SK-N-SH (cell line): ENCODE data around the gene CDH13. TPM values are rescaled to one million over a fixed set of nuclear protein-coding genes. Genes with fewer than 3 reads are reported as not detected.

Source experiments
- CTCF ChIA-PET: fragments of 300-600, 350-600 bp; formaldehyde crosslinking; extraction: SDS; loops from one replicate; lab custom pipeline; 2021; lab: Yijun Ruan, JAX
- POLR2A ChIA-PET: fragments of 350-600 bp; sonication (Branson Sonifier 250); formaldehyde crosslinking; extraction: SDS; loops from one replicate; lab custom pipeline; 2020; ENCODE audit warnings: antibody characterized with exemption, inconsistent platforms; lab: Yijun Ruan, JAX
- DNase-seq: peaks from one replicate; pipeline ENCODE4 v3.0.0; 2012
- H2AFZ ChIP-seq: fragments of 200-600 bp; sonication (generic); 2 replicates; pipeline ENCODE4 v1.8.1; 2016; ENCODE audit warnings: antibody characterized with exemption, mild to moderate bottlenecking, low read depth
- H3F3A ChIP-seq: fragments of 200-600 bp; sonication (generic); replicated peaks from 2 replicates; pipeline ENCODE3; 2016; ENCODE audit warnings: antibody characterized with exemption, mild to moderate bottlenecking; ENCODE audit not compliant: insufficient read depth
- H3K27ac ChIP-seq, 2 experiments: fragments of 200-500 bp in 1 of 2; fragments of 200-600 bp in 1 of 2; sonication (Bioruptor generic) in 1 of 2; sonication (generic), shearing (Covaris generic) in 1 of 2; 2 replicates each; pipeline versions ENCODE4 v1.5.1 to v1.6.1; 2014 to 2016; ENCODE audit warnings: low read depth in 2 of 2, inconsistent platforms in 1 of 2, low read length in 1 of 2, mild to moderate bottlenecking in 1 of 2, mixed read lengths in 1 of 2
- H3K27me3 ChIP-seq: fragments of 200-600 bp; sonication (generic), shearing (Covaris generic); 2 replicates; pipeline ENCODE4 v1.6.1; 2016; ENCODE audit warnings: mixed run types; ENCODE audit not compliant: insufficient read depth
- H3K36me3 ChIP-seq, 2 experiments: fragments of 200-500 bp in 1 of 2; fragments of 200-600 bp in 1 of 2; sonication (Bioruptor generic) in 1 of 2; sonication (generic) in 1 of 2; replicated peaks in 1 of 2; 2 replicates each; pipeline versions ENCODE3 to v1.5.1; 2014 to 2016; ENCODE audit warnings: low read length in 1 of 2, mild to moderate bottlenecking in 1 of 2; ENCODE audit not compliant: insufficient read depth in 2 of 2, control insufficient read depth in 1 of 2
- H3K4me1 ChIP-seq, 2 experiments: fragments of 200-500 bp in 1 of 2; fragments of 200-600 bp in 1 of 2; sonication (Bioruptor generic) in 1 of 2; sonication (generic), shearing (Covaris generic) in 1 of 2; 2 replicates each; pipeline versions ENCODE4 v1.5.1 to v1.6.1; 2014 to 2016; ENCODE audit warnings: low read depth in 1 of 2, low read length in 1 of 2, mixed run types in 1 of 2; ENCODE audit not compliant: insufficient read depth in 2 of 2, control insufficient read depth in 1 of 2
- H3K4me2 ChIP-seq: fragments of 200-600 bp; sonication (generic), shearing (Covaris generic); 2 replicates; pipeline ENCODE4 v1.6.1; 2017; ENCODE audit warnings: mixed run types
- H3K4me3 ChIP-seq, 2 experiments: fragments of 200-500 bp in 1 of 2; fragments of 200-600 bp in 1 of 2; sonication (Bioruptor generic) in 1 of 2; sonication (generic), shearing (Covaris generic) in 1 of 2; 2 replicates each; pipeline versions ENCODE4 v1.5.1 to v1.8.1; 2014 to 2016; ENCODE audit warnings: low read depth in 2 of 2, inconsistent platforms in 1 of 2, low read length in 1 of 2, mild to moderate bottlenecking in 1 of 2, mixed read lengths in 1 of 2, moderate library complexity in 1 of 2
- H3K79me2 ChIP-seq: fragments of 200-600 bp; sonication (generic); 2 replicates; pipeline ENCODE4 v1.8.1; 2017; ENCODE audit warnings: mild to moderate bottlenecking; ENCODE audit not compliant: insufficient read depth
- H3K9ac ChIP-seq: fragments of 200-600 bp; sonication (generic); 2 replicates; pipeline ENCODE4 v1.6.1; 2017; ENCODE audit warnings: mixed run types
- H3K9me2 ChIP-seq: fragments of 200-600 bp; sonication (generic); 2 replicates; pipeline ENCODE4 v1.6.1; 2017; ENCODE audit warnings: mixed run types
- H3K9me3 ChIP-seq: fragments of 200-600 bp; sonication (generic); 2 replicates; pipeline ENCODE4 v1.6.1; 2017; ENCODE audit warnings: mixed run types, mild to moderate bottlenecking, moderate library complexity
- H4K20me1 ChIP-seq: fragments of 200-600 bp; sonication (generic); 2 replicates; pipeline ENCODE4 v1.6.1; 2017; ENCODE audit warnings: mild to moderate bottlenecking, mixed run types; ENCODE audit not compliant: insufficient read depth
- CHD2 ChIP-seq: fragments of 150-350 bp; IDR thresholded peaks from 2 replicates; pipeline ENCODE4 v1.6.1; 2018; ENCODE audit warnings: low read length; ENCODE audit not compliant: partially characterized antibody
- CTCF ChIP-seq: fragments of 200-600 bp; sonication (generic); IDR thresholded peaks from 2 replicates; pipeline ENCODE4 v1.6.1; 2017; ENCODE audit warnings: antibody characterized with exemption, mild to moderate bottlenecking, moderate library complexity
- ELF1 ChIP-seq: IDR thresholded peaks from 2 replicates; pipeline ENCODE4 v1.4.0; 2012
- FOSL2 ChIP-seq: IDR thresholded peaks from 2 replicates; pipeline ENCODE4 v1.4.0; 2012; ENCODE audit warnings: low read depth, mild to moderate bottlenecking, moderate library complexity, borderline replicate concordance
- FOXJ3 ChIP-seq: sonication (generic); formaldehyde crosslinking; IDR thresholded peaks from 2 replicates; pipeline ENCODE4 v1.5.1; 2020; ENCODE audit warnings: mild to moderate bottlenecking, missing genetic modification reagents
- FOXM1 ChIP-seq: IDR thresholded peaks from 2 replicates; pipeline ENCODE4 v1.4.0; 2012; ENCODE audit warnings: low read depth, mild to moderate bottlenecking
- GATA2 ChIP-seq: sonication (generic); formaldehyde crosslinking; IDR thresholded peaks from 2 replicates; pipeline ENCODE4 v1.5.0; 2020; ENCODE audit warnings: mild to moderate bottlenecking, missing genetic modification reagents
- JUND ChIP-seq: IDR thresholded peaks from 2 replicates; pipeline ENCODE4 v1.4.0; 2012
- MAX ChIP-seq: IDR thresholded peaks from 2 replicates; pipeline ENCODE4 v1.4.0; 2012; ENCODE audit warnings: low read depth
- MEF2A ChIP-seq: IDR thresholded peaks from 2 replicates; pipeline ENCODE4 v1.4.0; 2012; ENCODE audit warnings: low read depth, borderline replicate concordance
- NFIC ChIP-seq: IDR thresholded peaks from 2 replicates; pipeline ENCODE4 v1.4.0; 2012; ENCODE audit warnings: borderline replicate concordance
- NRF1 ChIP-seq: IDR thresholded peaks from 2 replicates; pipeline ENCODE4 v1.6.1; 2012; ENCODE audit warnings: low read depth, mild to moderate bottlenecking, low read length
- PBX3 ChIP-seq: IDR thresholded peaks from 2 replicates; pipeline ENCODE4; 2012
- POLR2AphosphoS5 ChIP-seq: IDR thresholded peaks from 2 replicates; pipeline ENCODE4 v1.6.1; 2012; ENCODE audit warnings: low read depth, low read length
- RCOR1 ChIP-seq: fragments of 150-350 bp; IDR thresholded peaks from 2 replicates; pipeline ENCODE4 v1.6.1; 2017; ENCODE audit warnings: antibody characterized with exemption, low read length
- SMC3 ChIP-seq: IDR thresholded peaks from 2 replicates; pipeline ENCODE4 v1.6.1; 2012; ENCODE audit warnings: low read depth, low read length, improper control_type of control experiment
- TCF12 ChIP-seq: IDR thresholded peaks from 2 replicates; pipeline ENCODE4 v1.4.0; 2012
- TEAD4 ChIP-seq: IDR thresholded peaks from 2 replicates; pipeline ENCODE4 v1.4.0; 2012; ENCODE audit warnings: mild to moderate bottlenecking, borderline replicate concordance; ENCODE audit not compliant: insufficient read depth
- USF1 ChIP-seq: IDR thresholded peaks from 2 replicates; pipeline ENCODE4 v1.4.0; 2012; ENCODE audit warnings: low read depth, borderline replicate concordance
- ZBTB33 ChIP-seq: IDR thresholded peaks from 2 replicates; pipeline ENCODE4 v1.4.0; 2012; ENCODE audit warnings: low read depth, borderline replicate concordance
- WGBS: methylation state at CpG from one replicate; pipeline ENCODE4 v1.1.6; 2017; ENCODE audit warnings: low lambda C conversion rate; 5-methylcytosine and 5-hydroxymethylcytosine counted together
- polyA plus RNA-seq, 3 experiments: library from polyadenylated mRNA; depleted of rRNA; stranded (reverse); fragments of >200 nt; gene quantifications; 2 replicates each; pipeline ENCODE4 v1.2.3, GENCODE V29; 2012

The CDH13 gene
- polyA plus RNA-seq, 1 of the 3 experiments (the other 2 are of a cell fraction) = 93.0 TPM

- Histone ChIP-seq H3K9ac (no peak overlapping the region), H3K79me2 (no peaks in the 10 kb centered on the region), H3K36me3 (no peaks in the 10 kb centered on the region), H3K4me1 (no peaks in the 10 kb centered on the region), H3K9me3 (no peaks in the 10 kb centered on the region), H4K20me1 (no peaks in the 10 kb centered on the region), H2AFZ (no peak overlapping the region), H3K4me2 (no peak overlapping the region), H3K27me3 (no peaks in the 10 kb centered on the region), H3K9me2 (no peaks in the 10 kb centered on the region), H3K27ac (no peak overlapping the region), H3K4me3 (no peak overlapping the region), H3F3A (no peaks in the 10 kb centered on the region)
- 11% methylated on average over 5 of the region's 5 CpGs for WGBS
- ChIA-PET POLR2A (no interaction called here), CTCF (no interaction called here)
- TF ChIP-seq FOXM1 (no peak), MEF2A (no peak), TEAD4 (no peak), TCF12 (no peak), RCOR1 (no peak), POLR2AphosphoS5 (no peak), ELF1 (no peak), CHD2 (no peak), JUND (no peak), GATA2 (CRISPR knock-in tag) (no peak), FOXJ3 (CRISPR knock-in tag) (no peak), NFIC (no peak), NRF1 (no peak)
- DNase-seq = no peak
Measured at GRCh38 chr16:83648347-83648746, 1021.6 kb downstream of the CDH13 start.

- no peaks in the 10 kb centered on the region for H3K79me2 ChIP-seq
- H3K27ac ChIP-seq = no peak overlapping the region
- no peaks in the 10 kb centered on the region for H3K36me3 ChIP-seq
- H3K9me3 ChIP-seq = no peaks in the 10 kb centered on the region
- H3K4me2 ChIP-seq = no peak overlapping the region
- CTCF ChIA-PET = no interaction called here
- TF ChIP-seq MAX = no peak
- no peak for TF ChIP-seq USF1
- no peak for TF ChIP-seq CHD2
- TF ChIP-seq ZBTB33 = no peak
- no peak for TF ChIP-seq CTCF
- TF ChIP-seq FOSL2 = no peak
- TF ChIP-seq TCF12 = no peak
- no peak for TF ChIP-seq POLR2AphosphoS5
- no peak for TF ChIP-seq FOXM1
- no peak for TF ChIP-seq NFIC
- no peak for TF ChIP-seq SMC3
- TF ChIP-seq PBX3 = no peak
- TF ChIP-seq, all 33 proteins: peak for 0
- no peak overlapping the region for H3K4me3 ChIP-seq
- H3K27me3 ChIP-seq = no peaks in the 10 kb centered on the region
- no peaks in the 10 kb centered on the region for H3F3A ChIP-seq
- no peak overlapping the region for H3K9ac ChIP-seq
- POLR2A ChIA-PET = no interaction called here
- no peak overlapping the region for H2AFZ ChIP-seq
- H3K4me1 ChIP-seq = no peaks in the 10 kb centered on the region
- H4K20me1 ChIP-seq = no peaks in the 10 kb centered on the region
- no peaks in the 10 kb centered on the region for H3K9me2 ChIP-seq
- 19% methylated on average over 8 of the region's 8 CpGs for WGBS
- DNase-seq = no peak
Measured at GRCh38 chr16:83651871-83652270, 1025.1 kb downstream of the CDH13 start.
